MCF 10A (cell line): ENCODE measurements around the gene PHF21B. TPM values are rescaled to one million over a fixed set of nuclear protein-coding genes. Genes with fewer than 3 reads are reported as not detected.

Experiments
- BruUV-seq: library from RNA; stranded (reverse); fragments of 400-500 nt; replicated peaks from 2 replicates; lab custom pipeline; 2021; lab: Mats Ljungman, UMichigan
- CTCF ChIA-PET: fragments of 300-600 bp; sonication (Branson Sonifier 250); formaldehyde crosslinking; extraction: SDS; loops from one replicate; lab custom pipeline; 2021; ENCODE audit warnings: antibody characterized with exemption, inconsistent platforms; lab: Yijun Ruan, JAX
- POLR2A ChIA-PET: fragments of 300-600, 350-650 bp; sonication (Branson Sonifier 250); formaldehyde crosslinking; extraction: SDS; loops from one replicate; lab custom pipeline; 2020; ENCODE audit warnings: antibody characterized with exemption, inconsistent platforms; lab: Yijun Ruan, JAX
- DNase-seq: peaks from one replicate; pipeline ENCODE4 v3.0.0-alpha.2; 2018; ENCODE audit not compliant: unreplicated experiment
- H3K27ac Mint-ChIP-seq: one replicate; pipeline ENCODE4 v1.8.0; 2022; ENCODE audit warnings: mild to moderate bottlenecking, low read depth, mixed read lengths; ENCODE audit not compliant: unreplicated experiment
- H3K27me3 Mint-ChIP-seq: one replicate; pipeline ENCODE4 v1.8.0; 2022; ENCODE audit warnings: mixed read lengths; ENCODE audit not compliant: insufficient read depth, unreplicated experiment
- H3K36me3 Mint-ChIP-seq: one replicate; pipeline ENCODE4 v1.8.0; 2022; ENCODE audit warnings: mild to moderate bottlenecking, moderate library complexity, mixed read lengths; ENCODE audit not compliant: insufficient read depth, unreplicated experiment
- H3K4me1 Mint-ChIP-seq: one replicate; pipeline ENCODE4 v1.8.0; 2022; ENCODE audit warnings: mixed read lengths; ENCODE audit not compliant: insufficient read depth, unreplicated experiment
- H3K4me3 Mint-ChIP-seq: one replicate; pipeline ENCODE4 v1.8.0; 2022; ENCODE audit warnings: mild to moderate bottlenecking, moderate library complexity, mixed read lengths; ENCODE audit not compliant: unreplicated experiment
- H3K9me3 Mint-ChIP-seq: one replicate; pipeline ENCODE4 v1.8.0; 2022; ENCODE audit warnings: mixed read lengths; ENCODE audit not compliant: unreplicated experiment
- intact Hi-C: fragments of 100-400 bp; cut with micrococcal nuclease; formaldehyde crosslinking; loops from 2 replicates; pipeline ENCODE4 v1.14.1; 2022
- total RNA-seq: library from RNA; stranded (reverse); gene quantifications from 2 replicates; pipeline ENCODE4 v1.2.3, GENCODE V29; 2022
- TF ChIP-seq, protein P1 (sequence below): fragments of 200-600 bp; IDR thresholded peaks from one replicate; pipeline ENCODE4 v1.8.0; 2022; ENCODE audit warnings: antibody characterized with exemption, mild to moderate bottlenecking; ENCODE audit not compliant: unreplicated experiment

Gene PHF21B
- total RNA-seq, 1 experiment from 2014 or later = 0.75 TPM

GRCh38 chr22:44975427-44976262 is 34.2 kb downstream of the PHF21B start:
- no peak overlapping the region for H3K4me3 Mint-ChIP-seq
- ChIA-PET CTCF (interaction anchor here (0.6 to 2.9 kb wide), 12 partner anchors 12 to 303 kb away, joined by 3 to 9 read pairs (median 3); no protein-coding TSS in a partner anchor), POLR2A (interaction anchor here (0.7 to 1.0 kb wide), 2 partner anchors 9 to 114 kb away, joined by 3 read pairs; no protein-coding TSS in a partner anchor)
- H3K9me3 Mint-ChIP-seq = no peaks in the 10 kb centered on the region
- intact Hi-C loops = loop anchor here (1.0 to 10.0 kb wide), 5 partner anchors 106 to 289 kb away; partner anchors contain the start of gene NUP50
- H3K27ac Mint-ChIP-seq = no peak overlapping the region
- peaks cover 51% of the 10 kb centered on the region for H3K27me3 Mint-ChIP-seq
- BruUV-seq = no TSS peak
- H3K4me1 Mint-ChIP-seq = no peaks in the 10 kb centered on the region
- no peaks in the 10 kb centered on the region for H3K36me3 Mint-ChIP-seq
- TF ChIP-seq, protein P1, sequence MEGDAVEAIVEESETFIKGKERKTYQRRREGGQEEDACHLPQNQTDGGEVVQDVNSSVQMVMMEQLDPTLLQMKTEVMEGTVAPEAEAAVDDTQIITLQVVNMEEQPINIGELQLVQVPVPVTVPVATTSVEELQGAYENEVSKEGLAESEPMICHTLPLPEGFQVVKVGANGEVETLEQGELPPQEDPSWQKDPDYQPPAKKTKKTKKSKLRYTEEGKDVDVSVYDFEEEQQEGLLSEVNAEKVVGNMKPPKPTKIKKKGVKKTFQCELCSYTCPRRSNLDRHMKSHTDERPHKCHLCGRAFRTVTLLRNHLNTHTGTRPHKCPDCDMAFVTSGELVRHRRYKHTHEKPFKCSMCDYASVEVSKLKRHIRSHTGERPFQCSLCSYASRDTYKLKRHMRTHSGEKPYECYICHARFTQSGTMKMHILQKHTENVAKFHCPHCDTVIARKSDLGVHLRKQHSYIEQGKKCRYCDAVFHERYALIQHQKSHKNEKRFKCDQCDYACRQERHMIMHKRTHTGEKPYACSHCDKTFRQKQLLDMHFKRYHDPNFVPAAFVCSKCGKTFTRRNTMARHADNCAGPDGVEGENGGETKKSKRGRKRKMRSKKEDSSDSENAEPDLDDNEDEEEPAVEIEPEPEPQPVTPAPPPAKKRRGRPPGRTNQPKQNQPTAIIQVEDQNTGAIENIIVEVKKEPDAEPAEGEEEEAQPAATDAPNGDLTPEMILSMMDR = peak; percentile 89
- DNase-seq = peak; percentile 91

- intact Hi-C loops = loop anchor here (10.0 kb wide), 2 partner anchors 190 to 290 kb away; partner anchors contain the start of gene NUP50
- POLR2A ChIA-PET = interaction anchor here (0.7 kb wide), 1 partner anchor 54 kb away, joined by 3 read pairs; no protein-coding TSS in a partner anchor
- no TSS peak for BruUV-seq
- Mint-ChIP-seq H3K9me3 (no peaks in the 10 kb centered on the region), H3K4me3 (no peak overlapping the region), H3K27ac (no peak overlapping the region), H3K27me3 (peaks cover 39% of the 10 kb centered on the region), H3K36me3 (no peaks in the 10 kb centered on the region), H3K4me1 (no peaks in the 10 kb centered on the region)
- CTCF ChIA-PET = interaction anchor here (1.0 to 2.9 kb wide), 6 partner anchors 13 to 146 kb away, joined by 3 to 9 read pairs (median 4); no protein-coding TSS in a partner anchor
- no peak for DNase-seq
- TF ChIP-seq, protein P1 = no peak
These were observed 35.4 kb downstream of the PHF21B start for GRCh38 chr22:44974454-44974853.

DNA sequence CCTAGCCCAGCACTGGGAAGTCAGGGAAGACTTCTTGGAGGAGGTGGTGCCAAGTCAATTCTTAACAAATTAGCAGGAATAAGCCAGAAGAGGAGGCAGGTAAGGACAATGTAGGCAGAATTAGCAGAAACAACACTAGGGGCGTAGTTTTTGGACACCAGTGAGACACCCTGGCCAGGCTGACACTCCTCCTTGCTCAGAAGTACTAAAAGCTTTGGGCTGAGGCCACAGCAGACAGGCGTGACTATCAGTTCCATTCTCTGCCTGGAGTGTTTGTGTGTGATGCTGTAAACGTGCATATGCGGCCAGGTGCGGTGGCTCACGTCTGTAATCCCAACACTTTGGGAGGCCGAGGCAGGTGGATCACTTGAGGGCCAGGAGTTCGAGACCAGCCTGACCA is 36.0 kb downstream of the PHF21B start:
- no peak overlapping the region for H3K4me3 Mint-ChIP-seq
- ChIA-PET CTCF (interaction anchor here (0.6 to 2.9 kb wide), 5 partner anchors 16 to 263 kb away, joined by 3 to 9 read pairs (median 4); no protein-coding TSS in a partner anchor), POLR2A (interaction anchor here (0.5 kb wide), 1 partner anchor 648 kb away, joined by 3 read pairs; no protein-coding TSS in a partner anchor)
- intact Hi-C loops = loop anchor here (10.0 kb wide), 2 partner anchors 191 to 291 kb away; partner anchors contain the start of gene NUP50
- H3K27me3 Mint-ChIP-seq = peaks cover 33% of the 10 kb centered on the region
- BruUV-seq = no TSS peak
- DNase-seq = no peak
- no peaks in the 10 kb centered on the region for H3K9me3 Mint-ChIP-seq
- no peaks in the 10 kb centered on the region for H3K4me1 Mint-ChIP-seq
- no peaks in the 10 kb centered on the region for H3K36me3 Mint-ChIP-seq
- TF ChIP-seq, protein P1 = no peak
- no peak overlapping the region for H3K27ac Mint-ChIP-seq
